ENCODE data around the gene NUDCD3. TPM values are rescaled to one million over a fixed set of nuclear protein-coding genes. Genes with fewer than 3 reads are reported as not detected.

NUDCD3 gene
- polyA plus RNA-seq, 1 donor (not counting 4 experiments of a cell fraction or from before 2014, with no cell fraction given), result 58.7 TPM

DNA sequence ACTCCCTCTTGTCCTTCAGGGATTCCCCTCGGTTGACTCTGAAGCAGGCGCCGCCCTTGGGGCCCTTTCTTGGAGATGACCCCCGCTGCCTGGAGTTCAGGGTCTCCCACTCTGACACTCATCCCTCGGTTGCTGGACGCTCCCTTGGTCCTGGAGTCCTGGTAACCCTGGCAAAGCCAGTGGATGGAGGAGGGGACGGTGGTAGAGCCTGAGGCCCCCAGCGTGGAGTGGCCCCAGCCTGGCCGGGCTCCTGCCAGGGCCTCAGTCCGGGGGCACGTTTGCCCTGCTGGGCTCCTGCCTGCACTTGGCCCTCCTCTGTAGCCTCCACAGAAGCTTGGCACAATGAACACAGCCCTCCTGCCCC lies 155.7 kb downstream of the NUDCD3 start:
- H3K4me1 ChIP-seq (ENCODE audit: control insufficient read depth, extremely low read depth, insufficient read depth, low read length), result no peaks in the 10 kb centered on the region
- dilution Hi-C loops (cut with MboI; ENCODE audit: extremely low pct_ligation_motif_present, low sequenced_read_pairs), result no loop called here
- no peaks in the 10 kb centered on the region for H3K9me1 ChIP-seq (ENCODE audit: control insufficient read depth, extremely low read depth, insufficient read depth, low read length)
- no peak overlapping the region for H3K9ac ChIP-seq (ENCODE audit: control insufficient read depth, extremely low read depth, insufficient read depth, low read length)
- H4K20me1 ChIP-seq (ENCODE audit: control insufficient read depth, extremely low read depth, insufficient read depth, low read length), result no peaks in the 10 kb centered on the region
- FAIRE-seq (no peak), DNase-seq (ENCODE audit: low read depth, low spot score) (no peak)
- TF ChIP-seq, protein P1, sequence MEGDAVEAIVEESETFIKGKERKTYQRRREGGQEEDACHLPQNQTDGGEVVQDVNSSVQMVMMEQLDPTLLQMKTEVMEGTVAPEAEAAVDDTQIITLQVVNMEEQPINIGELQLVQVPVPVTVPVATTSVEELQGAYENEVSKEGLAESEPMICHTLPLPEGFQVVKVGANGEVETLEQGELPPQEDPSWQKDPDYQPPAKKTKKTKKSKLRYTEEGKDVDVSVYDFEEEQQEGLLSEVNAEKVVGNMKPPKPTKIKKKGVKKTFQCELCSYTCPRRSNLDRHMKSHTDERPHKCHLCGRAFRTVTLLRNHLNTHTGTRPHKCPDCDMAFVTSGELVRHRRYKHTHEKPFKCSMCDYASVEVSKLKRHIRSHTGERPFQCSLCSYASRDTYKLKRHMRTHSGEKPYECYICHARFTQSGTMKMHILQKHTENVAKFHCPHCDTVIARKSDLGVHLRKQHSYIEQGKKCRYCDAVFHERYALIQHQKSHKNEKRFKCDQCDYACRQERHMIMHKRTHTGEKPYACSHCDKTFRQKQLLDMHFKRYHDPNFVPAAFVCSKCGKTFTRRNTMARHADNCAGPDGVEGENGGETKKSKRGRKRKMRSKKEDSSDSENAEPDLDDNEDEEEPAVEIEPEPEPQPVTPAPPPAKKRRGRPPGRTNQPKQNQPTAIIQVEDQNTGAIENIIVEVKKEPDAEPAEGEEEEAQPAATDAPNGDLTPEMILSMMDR (optimal IDR thresholded peaks at IDR 0.05 in 1 of 3, IDR thresholded peaks at IDR 0.05 in 1 of 3, conservative IDR thresholded peaks at IDR 0.05 in 1 of 3; ENCODE audit: extremely low read depth in 1 of 3, insufficient read depth in 2 of 3, low read length in 3 of 3), result no peak
- no peak for TF ChIP-seq EZH2 (IDR thresholded peaks at IDR 0.05; ENCODE audit: low read length)
- H3K36me3 ChIP-seq (ENCODE audit: control insufficient read depth in 2 of 2, extremely low read depth in 1 of 2, insufficient read depth in 2 of 2, low read length in 2 of 2), result no peaks in the 10 kb centered on the region
- no peaks in the 10 kb centered on the region for H3K9me3 ChIP-seq (ENCODE audit: control insufficient read depth, low read depth, low read length)
- no peak overlapping the region for H3K4me3 ChIP-seq (ENCODE audit: control insufficient read depth in 2 of 3, extremely low read depth in 1 of 3, insufficient read depth in 2 of 3, low read depth in 1 of 3, low read length in 3 of 3)
- H3K27me3 ChIP-seq (ENCODE audit: control insufficient read depth, extremely low read depth, insufficient read depth, low read length), result peaks cover 3% of the 10 kb centered on the region
- no peak overlapping the region for H2AFZ ChIP-seq (ENCODE audit: control insufficient read depth, low read length)
- no peak overlapping the region for H3K27ac ChIP-seq (ENCODE audit: control insufficient read depth, insufficient read depth, low read length)
- H3K4me2 ChIP-seq (ENCODE audit: control insufficient read depth, extremely low read depth, insufficient read depth, low read depth, low read length), result no peak overlapping the region
- no peaks in the 10 kb centered on the region for H3K79me2 ChIP-seq (ENCODE audit: control insufficient read depth, insufficient read depth, low read length)

DNA sequence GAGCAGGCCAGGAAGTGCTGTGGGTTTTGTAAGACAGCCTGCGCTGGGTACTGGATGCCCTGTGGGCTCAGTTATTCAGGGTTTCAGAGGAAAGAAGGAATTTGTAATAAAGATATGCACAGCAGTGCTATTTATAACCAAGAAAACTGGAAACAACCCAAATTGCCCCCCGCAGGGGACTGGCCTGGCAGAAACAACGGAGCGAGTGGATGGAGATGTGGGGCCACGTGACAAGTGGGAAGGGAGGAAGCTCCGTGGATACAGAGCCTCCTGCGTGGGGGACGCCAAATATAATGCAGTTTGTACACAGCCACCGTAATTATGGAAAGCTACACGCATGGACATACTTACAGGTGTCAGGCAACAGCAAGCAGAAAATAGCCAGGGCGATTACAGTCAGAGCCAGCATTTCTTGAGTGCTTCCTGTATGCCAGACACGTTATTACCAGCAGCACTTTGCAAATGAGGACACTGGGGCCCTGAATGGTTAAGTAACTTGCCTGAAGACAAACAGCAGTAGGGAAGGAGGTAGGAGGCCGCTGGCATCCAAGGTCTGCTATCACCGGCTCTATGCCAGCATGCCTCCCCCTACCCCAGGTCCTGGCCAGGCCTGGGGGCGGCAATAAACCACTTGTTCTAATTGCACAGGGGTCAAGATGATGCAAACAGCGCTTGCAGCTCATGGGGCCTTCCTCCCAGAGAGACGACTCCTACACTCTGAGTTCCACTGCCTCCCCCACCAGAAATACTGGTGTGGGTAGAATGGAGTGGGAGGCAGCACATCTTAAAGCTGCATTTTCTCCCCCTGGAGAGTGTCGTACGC lies 156.3 kb downstream of the NUDCD3 start:
- Histone ChIP-seq H4K20me1 (ENCODE audit: control insufficient read depth, extremely low read depth, insufficient read depth, low read length) (no peaks in the 10 kb centered on the region), H3K27ac (ENCODE audit: control insufficient read depth, insufficient read depth, low read length) (no peak overlapping the region), H3K9me3 (ENCODE audit: control insufficient read depth, low read depth, low read length) (no peaks in the 10 kb centered on the region), H3K36me3 (ENCODE audit: control insufficient read depth in 2 of 2, extremely low read depth in 1 of 2, insufficient read depth in 2 of 2, low read length in 2 of 2) (no peaks in the 10 kb centered on the region), H2AFZ (ENCODE audit: control insufficient read depth, low read length) (no peak overlapping the region), H3K4me1 (ENCODE audit: control insufficient read depth, extremely low read depth, insufficient read depth, low read length) (no peaks in the 10 kb centered on the region), H3K27me3 (ENCODE audit: control insufficient read depth, extremely low read depth, insufficient read depth, low read length) (peaks cover 3% of the 10 kb centered on the region), H3K4me3 (ENCODE audit: control insufficient read depth in 2 of 3, extremely low read depth in 1 of 3, insufficient read depth in 2 of 3, low read depth in 1 of 3, low read length in 3 of 3) (no peak overlapping the region), H3K4me2 (ENCODE audit: control insufficient read depth, extremely low read depth, insufficient read depth, low read depth, low read length) (no peak overlapping the region), H3K9me1 (ENCODE audit: control insufficient read depth, extremely low read depth, insufficient read depth, low read length) (no peaks in the 10 kb centered on the region), H3K9ac (ENCODE audit: control insufficient read depth, extremely low read depth, insufficient read depth, low read length) (no peak overlapping the region), H3K79me2 (ENCODE audit: control insufficient read depth, insufficient read depth, low read length) (no peaks in the 10 kb centered on the region)
- DNase-seq (ENCODE audit: low read depth, low spot score) (no peak), FAIRE-seq (no peak)
- dilution Hi-C loops (cut with MboI; ENCODE audit: extremely low pct_ligation_motif_present, low sequenced_read_pairs), result no loop called here
- TF ChIP-seq EZH2 (IDR thresholded peaks at IDR 0.05; ENCODE audit: low read length), result no peak
- TF ChIP-seq, protein P1 (optimal IDR thresholded peaks at IDR 0.05 in 1 of 3, IDR thresholded peaks at IDR 0.05 in 1 of 3, conservative IDR thresholded peaks at IDR 0.05 in 1 of 3; ENCODE audit: extremely low read depth in 1 of 3, insufficient read depth in 2 of 3, low read length in 3 of 3), result no peak
